Stimulated activated CD8-positive, alpha-beta memory T cell treated with anti-CD3 and anti-CD28 coated beads, Interleukin-7, amount 100 ng/mL, for 1 hour (primary cell): ENCODE measurements around the gene ENGASE.

ENCODE experiments used
- DNase-seq, 2 donors: peaks; one replicate each; pipeline ENCODE4 v3.0.0-alpha.2; 2020; ENCODE audit warnings: low read depth in 2 of 2

Gene ENGASE

DNA sequence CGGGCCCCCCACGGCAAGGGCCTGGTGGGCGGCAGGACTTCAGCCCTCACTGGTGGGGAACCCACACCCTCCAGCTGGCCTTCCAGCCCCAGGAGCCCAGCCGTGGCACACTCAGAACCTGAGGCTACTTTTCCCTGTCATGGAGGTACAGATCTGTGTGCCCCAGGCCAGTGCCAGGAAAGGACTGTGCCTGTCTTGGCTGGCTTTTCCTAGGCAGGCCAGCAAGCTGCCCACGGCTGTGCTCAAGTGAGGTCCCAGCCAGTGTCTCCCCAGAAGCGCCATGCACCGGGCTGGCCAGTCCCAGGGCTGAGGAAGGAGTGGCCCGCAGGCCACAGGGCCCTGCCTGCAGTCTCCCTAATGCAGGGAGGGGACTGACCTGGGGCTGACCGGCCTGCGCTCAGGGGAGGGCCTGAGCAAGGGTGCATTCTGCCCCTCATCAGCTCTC is 16.6 kb downstream of the ENGASE start:
- no peak for DNase-seq

DNA sequence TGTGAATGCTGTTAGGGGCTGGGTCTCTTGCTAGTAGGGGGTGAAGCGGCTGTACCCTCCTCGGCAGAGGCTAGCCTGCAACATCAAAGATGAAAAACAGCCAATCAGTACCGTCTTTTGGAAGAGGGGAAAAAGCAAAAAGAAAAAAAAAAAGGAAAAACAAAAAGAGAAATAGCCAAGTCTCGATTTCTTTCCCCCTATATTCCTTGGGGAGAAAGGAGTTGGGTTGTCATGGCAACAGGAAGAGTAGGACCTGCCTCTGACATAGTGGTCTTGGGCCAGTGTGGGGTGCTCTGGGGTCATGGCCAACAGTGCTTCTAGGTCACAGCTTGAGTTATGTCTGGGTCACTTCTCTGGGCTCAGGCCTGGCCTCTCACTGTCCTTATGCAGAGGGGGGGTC is 17.9 kb downstream of the ENGASE start:
- no peak for DNase-seq

- no peak for DNase-seq
Observed at GRCh38 chr17:79093270-79093669, 18.6 kb downstream of the ENGASE start.

- no peak for DNase-seq
Observed at GRCh38 chr17:79094261-79094660, 19.6 kb downstream of the ENGASE start.

- DNase-seq, result no peak
Observed at GRCh38 chr17:79095345-79096055, 20.9 kb downstream of the ENGASE start.

GRCh38 chr17:79096477-79096876 is 21.9 kb downstream of the ENGASE start:
- no peak for DNase-seq

GRCh38 chr17:79097226-79098055 is 22.8 kb downstream of the ENGASE start:
- no peak for DNase-seq

DNA sequence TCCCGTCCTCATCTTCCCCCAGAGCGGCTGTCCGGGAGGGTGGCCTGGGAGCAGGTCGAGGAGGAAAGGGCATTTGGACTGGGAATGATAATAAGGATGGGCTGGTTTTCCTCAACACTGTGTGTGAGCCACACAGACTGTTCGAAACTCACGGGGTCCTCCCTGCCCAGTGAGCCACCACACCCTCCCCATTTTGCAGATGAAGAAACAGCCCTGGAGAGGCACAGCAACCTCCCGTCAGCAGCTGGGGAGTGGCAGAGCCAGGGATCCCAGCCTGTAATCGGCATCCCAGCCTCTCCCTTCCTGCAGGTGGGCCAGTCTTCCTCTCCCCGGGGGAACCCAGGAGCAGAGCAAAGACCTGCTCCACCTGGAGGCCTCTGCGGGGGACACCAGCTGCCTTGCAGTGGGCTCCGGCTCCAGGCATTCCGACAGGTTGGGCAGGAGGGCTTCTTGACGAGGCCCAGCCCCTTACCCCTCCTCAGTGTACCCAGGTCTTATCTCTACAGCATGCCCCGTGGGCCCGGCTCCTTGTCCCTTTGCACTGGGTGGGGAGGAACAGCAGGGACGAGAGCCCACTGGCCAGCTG is 23.8 kb downstream of the ENGASE start:
- DNase-seq, result no peak

DNA sequence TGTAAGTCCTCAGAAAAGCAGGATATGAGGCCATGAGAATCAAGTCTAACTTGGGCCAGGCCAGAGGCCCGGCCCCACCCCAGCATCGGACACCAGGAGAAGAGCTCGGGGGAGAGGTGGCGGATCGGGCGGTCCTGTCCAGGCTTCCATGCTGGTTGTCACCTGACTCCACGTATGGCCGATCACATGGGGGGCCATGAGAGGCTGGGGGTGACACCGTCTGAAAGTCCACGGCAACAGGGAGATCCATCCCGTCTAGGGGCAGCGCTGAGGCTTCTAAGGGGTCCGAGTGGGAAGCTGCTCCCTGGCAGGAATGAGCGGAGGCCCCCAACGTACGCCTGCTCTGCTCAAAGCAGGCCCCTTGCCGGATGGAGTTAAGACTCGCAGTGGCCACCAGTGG is 25.8 kb downstream of the ENGASE start:
- DNase-seq, result no peak

DNA sequence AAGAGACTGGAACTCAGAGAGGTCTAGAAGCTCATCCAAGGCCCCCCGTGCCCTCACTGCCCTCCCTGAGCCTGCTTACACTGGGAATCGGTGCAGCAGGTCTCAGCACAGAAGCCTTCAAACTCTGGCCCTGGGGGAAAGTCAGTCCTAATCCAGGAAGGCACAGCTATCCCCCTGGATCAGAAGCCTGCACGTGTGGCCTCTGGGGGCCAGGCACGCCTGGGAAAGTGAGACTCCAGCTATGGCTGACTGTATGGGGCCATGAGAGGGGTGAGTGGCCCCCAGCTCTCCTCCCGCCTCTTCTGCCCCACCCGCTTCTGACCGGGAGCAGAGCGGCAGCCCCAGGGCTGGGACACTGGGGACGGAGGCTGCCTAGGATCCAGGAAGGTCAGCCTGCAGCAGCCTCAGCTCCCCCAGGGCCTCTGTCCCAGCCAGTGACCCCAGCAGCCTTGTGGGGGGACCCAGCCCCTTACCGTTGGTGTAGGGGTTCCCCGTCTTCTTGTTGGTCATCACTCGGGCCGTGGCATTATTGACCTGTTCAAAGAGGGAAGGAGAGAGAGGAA is 26.6 kb downstream of the ENGASE start:
- no peak for DNase-seq

DNA sequence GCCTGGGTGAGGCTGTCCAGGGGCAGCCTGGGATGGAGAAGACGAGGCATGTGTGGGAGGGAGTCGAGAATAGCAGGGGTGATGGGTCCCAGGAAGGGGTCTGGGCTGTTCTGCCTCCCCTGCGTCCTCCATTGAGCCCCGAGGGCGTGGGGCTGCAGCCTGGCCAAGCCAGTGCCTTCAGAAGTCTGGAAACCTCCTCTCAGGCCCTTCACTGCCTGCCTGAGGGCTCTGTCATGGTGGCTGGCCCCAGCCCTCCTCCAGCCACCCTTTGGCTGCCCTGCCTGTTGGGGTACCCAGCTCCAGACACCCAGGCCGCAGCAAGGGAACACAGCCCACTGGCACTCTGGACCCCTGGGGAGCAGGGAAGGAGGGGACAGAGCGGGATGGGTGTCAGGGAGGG is 27.6 kb downstream of the ENGASE start:
- DNase-seq, result no peak

DNA sequence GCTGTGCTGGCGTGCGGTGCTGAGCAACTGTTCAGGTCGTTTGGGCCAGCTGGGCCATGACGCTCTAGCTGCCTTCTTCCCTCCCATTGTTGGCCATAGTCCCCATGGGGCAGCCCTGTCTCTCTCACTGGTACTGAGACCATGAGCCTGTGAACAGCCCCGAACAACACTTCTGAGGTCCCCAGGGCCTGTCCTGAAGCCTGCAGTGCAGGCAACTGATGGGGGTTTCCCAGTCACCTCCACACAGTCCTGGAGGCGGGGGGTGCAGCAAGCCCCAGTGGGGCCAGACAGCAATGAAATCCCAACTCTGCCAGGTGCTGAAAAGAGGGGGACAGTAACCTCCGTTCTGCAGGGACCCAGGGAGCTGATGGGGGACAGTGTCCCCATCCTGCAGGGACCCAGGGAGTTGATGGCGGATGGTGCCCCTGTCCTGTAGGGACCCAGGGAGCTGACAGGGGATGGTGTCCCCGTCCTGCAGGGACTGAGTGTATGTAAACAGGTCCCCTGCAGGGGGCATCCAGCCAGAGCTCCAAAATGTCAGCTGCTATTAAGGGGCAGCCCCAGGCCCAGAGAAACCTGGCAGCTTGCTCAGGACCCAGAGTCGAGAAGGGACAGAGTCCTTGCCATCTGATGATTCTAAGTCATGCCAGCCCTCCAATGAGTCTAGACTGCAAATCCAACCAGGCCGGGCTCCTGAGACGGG is 30.4 kb downstream of the ENGASE start:
- DNase-seq, result no peak

DNA sequence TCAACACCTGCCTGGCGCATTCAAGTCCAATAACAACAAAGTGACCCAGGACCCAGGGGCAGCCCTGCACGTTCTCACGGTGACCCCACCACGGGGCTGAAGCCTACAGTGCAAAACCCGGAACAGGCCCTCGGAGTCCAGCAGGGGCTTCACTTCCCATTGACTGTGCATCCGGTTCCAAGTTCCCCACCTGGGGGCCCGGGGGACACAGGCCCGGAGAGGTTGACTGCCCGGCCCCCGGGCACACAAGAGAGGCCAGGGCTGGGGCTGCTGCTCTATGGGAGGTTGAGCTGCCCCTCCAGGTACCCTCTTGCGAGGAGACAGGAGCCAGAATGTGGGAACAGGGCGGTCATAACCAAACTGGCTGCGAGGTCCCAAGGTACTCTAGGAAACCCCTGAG is 31.3 kb downstream of the ENGASE start:
- DNase-seq, result no peak

- no peak for DNase-seq
Observed at GRCh38 chr17:79106958-79107357, 32.3 kb downstream of the ENGASE start.

GRCh38 chr17:79107499-79108231 is 33.0 kb downstream of the ENGASE start:
- DNase-seq, result no peak

DNA sequence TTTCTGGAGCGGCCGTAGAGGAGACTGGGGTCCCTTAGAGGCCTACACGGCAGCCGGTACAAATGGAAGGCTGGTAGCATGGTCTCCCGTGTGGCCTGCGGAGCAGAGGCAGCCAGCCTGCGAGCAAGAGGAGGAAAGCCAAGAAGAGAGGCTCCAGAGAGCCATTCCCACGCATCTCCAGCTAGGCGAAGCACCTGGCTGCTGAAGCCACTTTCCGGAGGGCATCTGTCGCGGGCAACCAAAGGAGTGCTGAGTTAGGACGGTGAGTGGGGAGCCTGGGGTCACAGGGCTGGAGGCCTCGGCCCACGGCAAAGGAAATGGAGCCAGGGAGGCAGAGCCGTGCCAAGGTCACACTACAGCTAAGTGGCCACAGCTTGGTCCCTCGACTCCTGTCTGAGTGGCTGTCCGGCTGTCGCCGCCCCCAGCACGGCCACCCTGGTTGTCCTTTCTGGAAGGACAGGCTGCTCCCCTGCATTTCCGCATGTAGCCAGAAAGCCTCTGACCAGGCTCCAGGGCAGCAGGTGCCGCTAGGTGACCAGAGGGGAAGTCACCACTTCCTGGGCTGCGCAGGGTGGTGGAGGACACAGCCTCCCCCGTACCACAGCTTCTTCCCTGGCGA is 33.7 kb downstream of the ENGASE start:
- no peak for DNase-seq

- no peak for DNase-seq
Observed at GRCh38 chr17:79108870-79109269, 34.2 kb downstream of the ENGASE start.

DNA sequence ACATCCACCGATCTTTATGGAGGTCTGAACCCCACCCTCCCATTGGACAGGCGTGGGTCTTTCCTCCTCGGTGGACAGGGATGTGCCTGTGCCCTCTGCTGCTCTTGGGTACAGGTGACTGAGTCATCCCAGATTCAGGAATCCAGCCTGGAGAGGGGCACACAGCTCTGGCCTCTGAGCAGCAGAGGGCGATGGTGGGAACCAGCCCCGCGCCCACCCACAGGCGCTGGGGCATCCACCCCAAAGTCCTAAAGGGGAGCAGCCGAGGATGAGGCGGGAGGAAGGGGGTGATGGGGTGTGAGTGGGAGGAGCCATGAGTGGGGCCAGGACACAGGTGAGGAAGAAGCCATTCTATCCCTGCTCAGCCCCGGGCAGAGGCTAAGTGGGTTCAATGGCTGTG is 35.0 kb downstream of the ENGASE start:
- no peak for DNase-seq

GRCh38 chr17:79111097-79111496 is 36.5 kb downstream of the ENGASE start:
- DNase-seq, result no peak

DNA sequence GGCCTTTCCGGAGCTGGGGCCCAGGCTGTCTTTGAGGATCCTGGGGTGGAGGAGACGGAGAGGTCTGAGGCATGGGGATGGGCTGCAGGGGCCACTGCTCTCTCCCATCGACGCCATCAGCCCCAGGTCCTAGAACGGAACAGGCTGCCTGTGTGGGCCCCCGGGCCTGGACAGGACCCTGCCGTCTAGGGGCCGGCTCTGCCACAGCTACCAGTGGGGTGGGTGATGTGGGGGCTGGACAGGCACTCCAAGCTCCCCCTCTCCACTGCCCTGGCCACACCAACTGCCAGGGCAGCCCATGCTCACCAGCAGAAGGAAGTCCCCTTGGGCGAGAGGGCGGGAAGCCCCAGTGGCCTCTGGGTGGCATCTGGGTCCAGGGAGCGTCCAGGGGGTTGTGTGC is 37.8 kb downstream of the ENGASE start:
- no peak for DNase-seq
